ENCODE data around the gene ZNF354C. TPM values are rescaled to one million over a fixed set of nuclear protein-coding genes. Genes with fewer than 3 reads are reported as not detected.

Gene ZNF354C
- total RNA-seq, 1 experiment from 2014 or later, result 0.07 TPM

DNA sequence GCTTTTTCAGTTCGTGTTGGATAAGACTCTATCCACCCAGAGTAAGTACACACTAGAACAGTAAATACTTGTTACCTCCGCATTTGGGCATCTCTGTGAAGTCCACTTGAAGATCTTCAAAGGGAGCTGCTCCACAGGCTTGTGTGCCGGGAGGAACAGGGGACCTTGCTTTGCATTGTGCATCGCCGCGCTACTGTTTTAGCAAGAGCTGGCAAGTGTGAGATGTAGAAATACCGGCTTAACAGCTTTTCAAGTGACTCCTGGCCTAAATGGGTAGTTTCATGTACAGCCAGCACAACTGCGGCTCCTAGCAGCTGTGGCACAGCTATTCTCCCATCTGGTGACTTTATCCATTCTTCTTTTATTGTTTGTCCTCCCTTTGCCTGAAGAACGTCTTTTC, 8.4 kb upstream of the ZNF354C start:
- Histone ChIP-seq H3K36me3 (ENCODE audit: control insufficient read depth in 1 of 2, insufficient read depth in 2 of 2, low read length in 2 of 2) (no peaks in the 10 kb centered on the region), H3K9ac (ENCODE audit: low read length) (no peak overlapping the region), H3K4me2 (ENCODE audit: low read length) (no peak overlapping the region), H4K20me1 (ENCODE audit: insufficient read depth) (no peaks in the 10 kb centered on the region), H3K27ac (ENCODE audit: low read depth, low read length) (no peak overlapping the region), H3K4me3 (replicated peaks in 1 of 2; ENCODE audit: low read depth in 1 of 2, low read length in 2 of 2) (no peak overlapping the region), H2AFZ (ENCODE audit: low read depth, low read length, poor library complexity, severe bottlenecking) (no peak overlapping the region), H3K9me2 (ENCODE audit: insufficient read depth) (no peaks in the 10 kb centered on the region), H3K4me1 (ENCODE audit: control insufficient read depth in 1 of 2, insufficient read depth in 2 of 2, low read length in 2 of 2) (no peaks in the 10 kb centered on the region), H3K79me2 (ENCODE audit: insufficient read depth, low read length) (no peaks in the 10 kb centered on the region), H3K9me3 (ENCODE audit: control insufficient read depth in 1 of 2, insufficient read depth in 1 of 2, low read depth in 1 of 2, low read length in 2 of 2) (peaks cover 0 to 3% of the 10 kb centered on the region in 2 experiments; a peak in 1 of 4 replicates), H3K27me3 (ENCODE audit: insufficient read depth, low read length) (no peaks in the 10 kb centered on the region)
- ChIA-PET RAD21 (ENCODE audit: low non-redundant PET in 1 of 2, low total read pairs in 2 of 2, uncharacterized antibody in 2 of 2, unreplicated experiment in 2 of 2) (no interaction called here), POLR2A (no interaction called here), CTCF (no interaction called here)
- no peak for TF ChIP-seq CBX3 (IDR thresholded peaks at IDR 0.05; ENCODE audit: low read depth)
- no peak for TF ChIP-seq RAD21 (IDR thresholded peaks at IDR 0.05; ENCODE audit: low read depth)
- no peak for TF ChIP-seq SRF (IDR thresholded peaks at IDR 0.05; ENCODE audit: low read depth)
- TF ChIP-seq CTCF (IDR thresholded peaks at IDR 0.05 in 2 of 3, conservative IDR thresholded peaks at IDR 0.05 in 1 of 3; ENCODE audit: borderline replicate concordance in 1 of 3, insufficient read depth in 1 of 3, low read depth in 2 of 3, low read length in 2 of 3), result no peak
- TF ChIP-seq JUND (IDR thresholded peaks at IDR 0.05), result no peak
- TF ChIP-seq MAX (IDR thresholded peaks at IDR 0.05), result no peak
- TF ChIP-seq TCF7L2 (IDR thresholded peaks at IDR 0.05; ENCODE audit: borderline replicate concordance, extremely low read depth, insufficient read depth, insufficient read length), result no peak
- TF ChIP-seq SIN3A (IDR thresholded peaks at IDR 0.05; ENCODE audit: low read depth), result no peak
- no peak for TF ChIP-seq POLR2AphosphoS5 (IDR thresholded peaks at IDR 0.05; ENCODE audit: low read depth, low read length)
- no peak for TF ChIP-seq POLR2A (IDR thresholded peaks at IDR 0.05; ENCODE audit: borderline replicate concordance, extremely low read depth, insufficient read depth, insufficient read length)
- no peak for TF ChIP-seq FOSL1 (IDR thresholded peaks at IDR 0.05; ENCODE audit: low read depth)
- TF ChIP-seq, protein P1, sequence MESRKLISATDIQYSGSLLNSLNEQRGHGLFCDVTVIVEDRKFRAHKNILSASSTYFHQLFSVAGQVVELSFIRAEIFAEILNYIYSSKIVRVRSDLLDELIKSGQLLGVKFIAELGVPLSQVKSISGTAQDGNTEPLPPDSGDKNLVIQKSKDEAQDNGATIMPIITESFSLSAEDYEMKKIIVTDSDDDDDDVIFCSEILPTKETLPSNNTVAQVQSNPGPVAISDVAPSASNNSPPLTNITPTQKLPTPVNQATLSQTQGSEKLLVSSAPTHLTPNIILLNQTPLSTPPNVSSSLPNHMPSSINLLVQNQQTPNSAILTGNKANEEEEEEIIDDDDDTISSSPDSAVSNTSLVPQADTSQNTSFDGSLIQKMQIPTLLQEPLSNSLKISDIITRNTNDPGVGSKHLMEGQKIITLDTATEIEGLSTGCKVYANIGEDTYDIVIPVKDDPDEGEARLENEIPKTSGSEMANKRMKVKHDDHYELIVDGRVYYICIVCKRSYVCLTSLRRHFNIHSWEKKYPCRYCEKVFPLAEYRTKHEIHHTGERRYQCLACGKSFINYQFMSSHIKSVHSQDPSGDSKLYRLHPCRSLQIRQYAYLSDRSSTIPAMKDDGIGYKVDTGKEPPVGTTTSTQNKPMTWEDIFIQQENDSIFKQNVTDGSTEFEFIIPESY (IDR thresholded peaks at IDR 0.05; ENCODE audit: extremely low read depth, insufficient replicate concordance, low read length), result no peak
- TF ChIP-seq ELF1 (IDR thresholded peaks at IDR 0.05; ENCODE audit: borderline replicate concordance, low read depth), result no peak
- TF ChIP-seq EZH2 (IDR thresholded peaks at IDR 0.05), result no peak
- TF ChIP-seq YY1 (IDR thresholded peaks at IDR 0.05; ENCODE audit: extremely low read depth, insufficient replicate concordance, low read depth, low read length), result no peak
- BruUV-seq (replicated peaks), result no TSS peak
- intact Hi-C loops (cut with micrococcal nuclease), result no loop called here
- ATAC-seq (no peak), DNase-seq (ENCODE audit: low read depth, low spot score) (no peak)
